Hepatocyte (in vitro differentiated cells): Measurements from ENCODE around the gene ADGRE1.

Source experiments
- EZH2phosphoT487 ChIP-seq: fragments of 200-600 bp; sonication (generic); IDR thresholded peaks from one replicate; pipeline ENCODE4 v1.6.1; 2018; ENCODE audit warnings: antibody characterized with exemption, mild to moderate bottlenecking, low read depth, moderate library complexity; ENCODE audit not compliant: unreplicated experiment, severe bottlenecking
- TF ChIP-seq, protein P1 (sequence below): fragments of 200-600 bp; sonication (generic); IDR thresholded peaks from 2 replicates; pipeline ENCODE4 v1.5.1; 2016; ENCODE audit warnings: antibody characterized with exemption, mild to moderate bottlenecking; ENCODE audit not compliant: poor library complexity

DNA sequence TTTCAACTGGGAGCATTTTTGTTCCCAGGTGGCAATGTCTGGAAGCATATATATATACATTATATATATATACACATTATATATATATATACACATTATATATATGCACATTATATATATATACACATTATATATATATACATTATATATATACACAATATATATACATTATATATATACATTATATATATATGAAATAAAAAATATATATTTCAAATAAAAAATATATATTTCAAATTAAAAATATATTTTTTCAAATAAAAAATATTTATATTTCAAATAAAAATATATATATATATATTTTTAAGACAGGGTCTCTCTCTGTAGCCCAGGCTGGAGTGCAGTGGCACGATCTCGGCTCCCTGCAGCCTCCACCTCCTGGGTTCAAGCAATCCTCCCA lies 61.5 kb downstream of the ADGRE1 start:
- TF ChIP-seq, protein P1, sequence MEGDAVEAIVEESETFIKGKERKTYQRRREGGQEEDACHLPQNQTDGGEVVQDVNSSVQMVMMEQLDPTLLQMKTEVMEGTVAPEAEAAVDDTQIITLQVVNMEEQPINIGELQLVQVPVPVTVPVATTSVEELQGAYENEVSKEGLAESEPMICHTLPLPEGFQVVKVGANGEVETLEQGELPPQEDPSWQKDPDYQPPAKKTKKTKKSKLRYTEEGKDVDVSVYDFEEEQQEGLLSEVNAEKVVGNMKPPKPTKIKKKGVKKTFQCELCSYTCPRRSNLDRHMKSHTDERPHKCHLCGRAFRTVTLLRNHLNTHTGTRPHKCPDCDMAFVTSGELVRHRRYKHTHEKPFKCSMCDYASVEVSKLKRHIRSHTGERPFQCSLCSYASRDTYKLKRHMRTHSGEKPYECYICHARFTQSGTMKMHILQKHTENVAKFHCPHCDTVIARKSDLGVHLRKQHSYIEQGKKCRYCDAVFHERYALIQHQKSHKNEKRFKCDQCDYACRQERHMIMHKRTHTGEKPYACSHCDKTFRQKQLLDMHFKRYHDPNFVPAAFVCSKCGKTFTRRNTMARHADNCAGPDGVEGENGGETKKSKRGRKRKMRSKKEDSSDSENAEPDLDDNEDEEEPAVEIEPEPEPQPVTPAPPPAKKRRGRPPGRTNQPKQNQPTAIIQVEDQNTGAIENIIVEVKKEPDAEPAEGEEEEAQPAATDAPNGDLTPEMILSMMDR, result no peak
- TF ChIP-seq EZH2phosphoT487, result no peak
